SU-DHL-6 (cell line): Measurements from ENCODE around the gene PIK3R1.

Experiments
- H2AFZ ChIP-seq: fragments of 200-600 bp; sonication (generic); 2 replicates; pipeline ENCODE4 v1.6.1; 2014; ENCODE audit warnings: low read depth, mild to moderate bottlenecking, moderate library complexity, mixed read lengths, antibody characterized with exemption, low read length; ENCODE audit not compliant: severe bottlenecking
- H3F3A ChIP-seq: fragments of 200-600 bp; shearing (Covaris generic); 2 replicates; pipeline ENCODE4 v1.6.0; 2016; ENCODE audit warnings: antibody characterized with exemption, mild to moderate bottlenecking; ENCODE audit not compliant: insufficient read depth
- H3K27ac ChIP-seq: fragments of 200-600 bp; sonication (generic); 2 replicates; pipeline ENCODE4 v1.5.1; 2016; ENCODE audit warnings: low read depth, mild to moderate bottlenecking, low read length, moderate library complexity, mixed read lengths
- H3K27me3 ChIP-seq: fragments of 200-600 bp; sonication (generic), shearing (Covaris generic); 2 replicates; pipeline ENCODE4 v1.6.0; 2014; ENCODE audit warnings: mild to moderate bottlenecking, low read length
- H3K36me3 ChIP-seq: fragments of 200-600 bp; sonication (generic); 2 replicates; pipeline ENCODE4 v1.6.1; 2014; ENCODE audit warnings: mild to moderate bottlenecking, low read length, mixed read lengths
- H3K4me2 ChIP-seq: fragments of 300-600, 200-600 bp; shearing (Covaris generic), sonication (generic); 2 replicates; pipeline ENCODE4 v1.6.0; 2014; ENCODE audit warnings: low read length, low read depth, mild to moderate bottlenecking; ENCODE audit not compliant: poor library complexity, severe bottlenecking
- H3K4me3 ChIP-seq: fragments of 200-600 bp; sonication (generic); 2 replicates; pipeline ENCODE4 v1.5.1; 2014; ENCODE audit warnings: antibody characterized with exemption, low read length, mild to moderate bottlenecking, mixed read lengths; ENCODE audit not compliant: insufficient read depth, poor library complexity, severe bottlenecking
- H3K79me2 ChIP-seq: fragments of 200-600 bp; sonication (generic); 2 replicates; pipeline ENCODE4 v1.6.1; 2014; ENCODE audit warnings: mild to moderate bottlenecking, low read length, moderate library complexity; ENCODE audit not compliant: insufficient read depth
- H3K9ac ChIP-seq: fragments of 200-600 bp; sonication (generic); 2 replicates; pipeline ENCODE4 v1.7.0; 2014; ENCODE audit warnings: mild to moderate bottlenecking, low read length
- H3K9me2 ChIP-seq: fragments of 200-600 bp; sonication (generic); replicated peaks from 2 replicates; pipeline ENCODE4 v1.6.1; 2014; ENCODE audit warnings: low read length; ENCODE audit not compliant: insufficient read depth
- H3K9me3 ChIP-seq: fragments of 200-600 bp; sonication (generic); 2 replicates; pipeline ENCODE4 v1.6.1; 2014; ENCODE audit warnings: low read length, mixed read lengths; ENCODE audit not compliant: insufficient read depth
- H4K20me1 ChIP-seq: fragments of 200-600 bp; sonication (generic); 2 replicates; pipeline ENCODE4 v1.6.1; 2014; ENCODE audit warnings: low read depth, mild to moderate bottlenecking, antibody characterized with exemption, low read length, moderate library complexity, mixed read lengths
- EZH2phosphoT487 ChIP-seq: fragments of 200-600 bp; sonication (generic), shearing (Covaris generic); conservative IDR thresholded peaks from 2 replicates; pipeline ENCODE4 v1.6.1; 2018; ENCODE audit warnings: mild to moderate bottlenecking, antibody characterized with exemption, low read length, moderate library complexity, mixed read lengths
- TF ChIP-seq, protein P1 (sequence below): fragments of 200-600 bp; sonication (generic); IDR thresholded peaks from one replicate; pipeline ENCODE4 v1.5.1; 2017; ENCODE audit warnings: antibody characterized with exemption, mild to moderate bottlenecking, low read length, moderate library complexity; ENCODE audit not compliant: insufficient read depth, poor library complexity, severe bottlenecking

Gene PIK3R1

DNA sequence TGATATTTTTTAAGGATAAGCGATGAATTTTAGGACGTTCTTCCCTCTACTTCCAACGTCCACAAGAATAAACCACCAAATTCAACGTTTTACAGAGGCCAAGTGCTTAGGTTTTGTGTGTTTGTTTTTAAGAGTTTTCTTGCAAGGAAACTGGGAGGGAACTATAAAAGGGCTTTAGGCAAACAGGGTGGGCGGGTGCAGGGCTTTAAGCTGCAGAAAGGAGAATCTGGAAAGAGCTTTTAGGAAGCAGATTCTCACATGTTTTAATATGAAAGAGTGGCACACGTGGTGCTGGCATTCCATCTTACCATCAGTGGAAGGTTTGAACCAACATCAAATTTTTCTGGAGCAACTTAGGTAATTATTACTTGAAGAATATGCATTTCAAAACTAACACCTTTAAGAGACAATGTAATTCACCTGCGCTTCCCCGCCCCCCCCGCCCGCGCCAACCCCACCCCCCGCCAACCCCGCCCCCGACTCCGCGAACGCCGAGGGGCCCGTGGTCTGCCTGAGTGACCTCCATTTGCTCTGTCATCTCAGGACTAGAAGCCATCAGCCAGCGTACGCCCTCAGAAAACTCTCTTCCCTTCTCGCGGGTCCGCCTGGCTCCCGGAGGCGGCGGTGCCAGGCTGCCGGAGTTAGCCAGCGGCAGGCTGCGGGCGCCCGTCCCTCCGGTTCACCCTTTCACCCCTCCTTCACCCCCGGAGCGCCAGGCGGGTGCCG is 911 bp upstream of the PIK3R1 start:
- Histone ChIP-seq H4K20me1 (peaks cover 10% of the 10 kb centered on the region), H3K27me3 (no peaks in the 10 kb centered on the region), H3K9me3 (peaks cover 6% of the 10 kb centered on the region; the same call in 1 of the 2 replicates), H3K4me3 (peak overlapping the region; percentile 62), H2AFZ (peak overlapping the region; percentile 73), H3K27ac (peak overlapping the region; percentile 94), H3K36me3 (no peaks in the 10 kb centered on the region), H3K79me2 (peaks cover 32% of the 10 kb centered on the region), H3F3A (no peaks in the 10 kb centered on the region), H3K4me2 (peak overlapping the region; percentile 88), H3K9ac (peak overlapping the region; percentile 95), H3K9me2 (no peaks in the 10 kb centered on the region)
- TF ChIP-seq, protein P1, sequence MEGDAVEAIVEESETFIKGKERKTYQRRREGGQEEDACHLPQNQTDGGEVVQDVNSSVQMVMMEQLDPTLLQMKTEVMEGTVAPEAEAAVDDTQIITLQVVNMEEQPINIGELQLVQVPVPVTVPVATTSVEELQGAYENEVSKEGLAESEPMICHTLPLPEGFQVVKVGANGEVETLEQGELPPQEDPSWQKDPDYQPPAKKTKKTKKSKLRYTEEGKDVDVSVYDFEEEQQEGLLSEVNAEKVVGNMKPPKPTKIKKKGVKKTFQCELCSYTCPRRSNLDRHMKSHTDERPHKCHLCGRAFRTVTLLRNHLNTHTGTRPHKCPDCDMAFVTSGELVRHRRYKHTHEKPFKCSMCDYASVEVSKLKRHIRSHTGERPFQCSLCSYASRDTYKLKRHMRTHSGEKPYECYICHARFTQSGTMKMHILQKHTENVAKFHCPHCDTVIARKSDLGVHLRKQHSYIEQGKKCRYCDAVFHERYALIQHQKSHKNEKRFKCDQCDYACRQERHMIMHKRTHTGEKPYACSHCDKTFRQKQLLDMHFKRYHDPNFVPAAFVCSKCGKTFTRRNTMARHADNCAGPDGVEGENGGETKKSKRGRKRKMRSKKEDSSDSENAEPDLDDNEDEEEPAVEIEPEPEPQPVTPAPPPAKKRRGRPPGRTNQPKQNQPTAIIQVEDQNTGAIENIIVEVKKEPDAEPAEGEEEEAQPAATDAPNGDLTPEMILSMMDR = no peak
- no peak for TF ChIP-seq EZH2phosphoT487

DNA sequence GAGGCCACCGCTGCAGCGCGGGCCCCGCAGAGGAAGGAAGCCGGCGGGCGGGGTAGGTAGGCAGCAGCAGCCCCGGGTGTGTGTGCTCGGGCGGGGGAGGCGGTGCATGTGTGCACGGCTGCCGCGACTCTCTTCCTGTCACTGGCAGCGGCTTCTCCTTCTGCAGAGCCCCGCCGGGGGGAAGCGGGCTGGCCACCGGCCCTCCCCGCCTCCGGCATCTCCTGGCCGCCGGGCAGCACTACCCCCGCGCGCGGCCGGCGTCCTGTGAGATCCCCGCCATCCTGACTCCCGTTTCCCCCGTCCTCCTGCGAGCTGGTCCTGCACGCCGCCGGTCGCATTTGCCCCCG is 315 bp downstream of the PIK3R1 start:
- Histone ChIP-seq H3K9me2 (no peaks in the 10 kb centered on the region), H3K36me3 (0 out of 2 replicates have a peak, but pooled peaks cover 2% of the 10 kb centered on the region), H3K79me2 (peaks cover 45% of the 10 kb centered on the region), H3K27ac (peak overlapping the region; percentile 94), H2AFZ (peak overlapping the region; percentile 78), H3K27me3 (no peaks in the 10 kb centered on the region), H4K20me1 (peaks cover 10% of the 10 kb centered on the region), H3F3A (no peaks in the 10 kb centered on the region), H3K4me2 (peak overlapping the region; percentile 88), H3K9me3 (peaks cover 4% of the 10 kb centered on the region; the same call in 1 of the 2 replicates), H3K4me3 (peak overlapping the region; percentile 77), H3K9ac (peak overlapping the region; percentile 95)
- TF ChIP-seq, protein P1 = no peak
- TF ChIP-seq EZH2phosphoT487 = no peak

DNA sequence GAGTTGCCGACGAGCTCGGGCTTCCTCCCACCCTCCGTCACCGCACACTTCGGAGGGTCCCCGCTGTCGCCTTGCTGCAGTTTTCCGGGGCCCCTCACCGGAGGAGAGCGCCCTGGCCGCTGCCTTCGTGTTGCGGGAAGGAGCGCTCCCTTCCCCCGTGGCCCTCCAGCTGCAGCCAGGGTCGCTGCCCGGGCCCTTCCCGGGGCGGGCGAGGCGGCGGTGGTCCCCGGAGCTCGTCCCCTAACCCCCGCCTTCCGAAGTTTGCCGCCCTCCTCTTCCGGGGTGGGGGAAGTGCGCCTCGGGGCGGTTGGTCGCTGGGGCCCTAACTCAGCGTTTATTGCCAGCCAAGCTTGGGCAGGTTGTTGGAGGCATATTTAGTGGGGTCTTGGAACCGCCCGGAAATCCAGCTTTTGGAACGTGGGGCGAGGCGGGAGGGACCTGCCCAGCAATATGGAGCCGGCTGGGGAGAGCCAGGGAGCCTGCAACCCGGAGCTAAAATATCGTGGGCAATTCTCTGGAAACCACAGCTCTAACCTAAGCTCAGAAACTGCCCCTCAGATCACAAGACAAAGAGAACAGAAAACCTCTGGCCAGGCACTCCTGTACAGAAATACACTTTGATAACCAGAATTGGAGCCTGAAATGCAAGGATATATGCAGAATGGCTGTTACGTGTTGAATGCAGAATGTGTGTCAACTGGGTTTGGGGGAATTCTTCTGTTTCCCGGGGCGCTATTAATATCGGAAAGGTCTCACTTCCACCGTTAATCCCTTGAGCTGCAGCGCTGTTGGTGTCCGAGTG is 890 bp downstream of the PIK3R1 start:
- Histone ChIP-seq H4K20me1 (peaks cover 10% of the 10 kb centered on the region), H3K4me2 (peak overlapping the region; percentile 88), H3K79me2 (peaks cover 50% of the 10 kb centered on the region), H3K27me3 (no peaks in the 10 kb centered on the region), H3K9me2 (no peaks in the 10 kb centered on the region), H3K9me3 (no peaks in the 10 kb centered on the region), H3F3A (no peaks in the 10 kb centered on the region), H3K36me3 (0 out of 2 replicates have a peak, but pooled peaks cover 4% of the 10 kb centered on the region), H3K4me3 (peak overlapping the region; percentile 77), H2AFZ (peak overlapping the region; percentile 78), H3K27ac (peak overlapping the region; percentile 94), H3K9ac (peak overlapping the region; percentile 95)
- TF ChIP-seq, protein P1 = no peak
- TF ChIP-seq EZH2phosphoT487 = no peak
